HG03025 (cell line): ENCODE measurements around the gene CWC27.
"Not testable (repeated sequence)": the region's sequence is repeated elsewhere in the genome, so short reads cannot be mapped to it uniquely, and the experiment has no call there.

Source experiments
- ATAC-seq: cut with Tn5 transposase; IDR thresholded peaks from one replicate; pipeline ENCODE4 v1.9.1; 2021; ENCODE audit warnings: mild to moderate bottlenecking, moderate library complexity; ENCODE audit not compliant: unreplicated experiment, low FRiP score

CWC27 gene

GRCh38 chr5:64900618-64901017 is 131.9 kb downstream of the CWC27 start:
- ATAC-seq, result no peak

DNA sequence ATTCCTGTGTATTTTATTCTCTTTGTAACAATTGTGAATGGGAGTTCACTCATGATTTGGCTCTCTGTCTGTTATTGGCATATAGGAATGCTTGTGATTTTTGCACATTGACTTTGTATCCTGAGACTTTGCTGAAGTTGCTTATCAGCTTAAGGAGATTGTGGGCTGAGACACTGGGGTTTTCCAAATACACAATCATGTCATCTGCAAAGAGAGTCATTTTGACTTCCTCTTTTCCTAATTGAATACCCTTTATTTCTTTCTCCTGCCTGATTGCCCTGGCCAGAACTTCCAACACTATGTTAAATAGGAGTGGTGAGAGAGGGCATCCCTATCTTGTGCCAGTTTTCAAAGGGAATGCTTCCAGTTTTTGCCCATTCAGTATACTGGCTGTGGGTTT is 138.7 kb downstream of the CWC27 start:
- ATAC-seq, result not testable (repeated sequence)

- ATAC-seq, result no peak
Measured at GRCh38 chr5:64914396-64914795, 145.7 kb downstream of the CWC27 start.

GRCh38 chr5:64918083-64918482 is 149.4 kb downstream of the CWC27 start:
- no peak for ATAC-seq

DNA sequence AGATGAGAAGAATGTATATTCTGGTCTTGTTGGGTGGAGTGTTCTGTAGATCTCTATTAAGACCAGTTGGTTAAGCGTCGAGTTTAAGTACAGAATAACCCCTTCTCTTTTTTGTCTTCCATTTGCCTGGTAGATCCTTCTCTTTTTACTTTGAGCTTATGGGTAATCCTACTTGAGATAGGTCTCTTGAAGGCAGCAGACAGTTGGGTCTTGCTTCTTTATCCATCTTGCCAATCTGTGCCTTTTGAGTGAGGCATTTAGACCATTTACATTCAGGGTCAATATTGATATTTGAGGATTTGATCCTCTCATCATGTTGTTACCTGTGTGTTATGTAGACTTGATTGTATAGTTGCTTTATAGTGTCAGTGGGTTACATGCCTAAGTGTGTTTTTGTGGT is 152.7 kb downstream of the CWC27 start:
- no peak for ATAC-seq

DNA sequence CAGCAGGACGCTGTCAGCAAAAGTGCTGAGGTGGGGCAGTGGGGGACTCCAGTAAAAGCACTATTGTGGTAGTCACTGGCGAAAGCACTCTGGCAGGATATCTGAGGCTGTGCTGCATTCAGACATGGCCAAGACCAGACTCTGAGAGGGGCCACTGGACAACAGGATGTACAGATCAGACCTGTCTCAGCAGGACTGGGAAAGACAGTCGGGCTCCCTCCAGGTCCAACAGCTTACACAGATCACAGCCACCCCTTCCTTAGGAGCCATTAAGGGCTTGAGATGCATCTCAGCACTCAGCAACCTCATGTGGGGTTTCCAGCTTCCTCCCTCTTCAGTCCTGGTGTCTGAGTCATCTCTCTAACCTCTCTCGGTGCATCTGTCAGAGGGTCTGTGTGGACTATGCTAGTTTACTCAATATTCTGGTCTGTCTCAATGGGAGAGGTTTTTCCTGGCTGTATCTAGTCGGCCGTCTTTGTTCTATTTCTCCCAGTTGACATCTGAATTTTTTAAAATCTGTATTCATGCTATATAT is 154.5 kb downstream of the CWC27 start:
- ATAC-seq, result no peak

- no peak for ATAC-seq
Measured at GRCh38 chr5:64925123-64925522, 156.4 kb downstream of the CWC27 start.

- ATAC-seq, result no peak
Measured at GRCh38 chr5:64929833-64930232, 161.1 kb downstream of the CWC27 start.

- ATAC-seq, result no peak
Measured at GRCh38 chr5:64930672-64931318, 162.1 kb downstream of the CWC27 start.

- ATAC-seq, result not testable (repeated sequence)
Measured at GRCh38 chr5:64939422-64939771, 170.7 kb downstream of the CWC27 start.

GRCh38 chr5:64939772-64940510 is 171.2 kb downstream of the CWC27 start:
- no peak for ATAC-seq

DNA sequence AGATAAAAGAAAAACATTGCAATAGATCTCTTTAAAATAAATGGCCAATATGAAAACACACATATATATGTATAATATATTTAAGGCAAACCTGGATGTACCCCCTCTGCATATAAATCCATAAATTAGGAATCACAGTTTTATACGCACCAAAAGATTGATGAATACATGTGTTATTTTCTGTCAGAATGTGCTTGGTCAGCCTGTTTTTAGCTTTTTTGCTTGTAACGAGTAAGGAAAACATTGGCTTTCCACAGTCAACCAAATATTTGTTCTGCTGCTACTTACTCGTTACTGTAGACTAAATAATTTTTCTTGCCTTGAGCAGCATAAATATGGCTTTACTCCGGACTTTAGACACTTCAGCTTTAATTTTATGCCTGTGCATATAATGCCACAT is 173.7 kb downstream of the CWC27 start:
- no peak for ATAC-seq

DNA sequence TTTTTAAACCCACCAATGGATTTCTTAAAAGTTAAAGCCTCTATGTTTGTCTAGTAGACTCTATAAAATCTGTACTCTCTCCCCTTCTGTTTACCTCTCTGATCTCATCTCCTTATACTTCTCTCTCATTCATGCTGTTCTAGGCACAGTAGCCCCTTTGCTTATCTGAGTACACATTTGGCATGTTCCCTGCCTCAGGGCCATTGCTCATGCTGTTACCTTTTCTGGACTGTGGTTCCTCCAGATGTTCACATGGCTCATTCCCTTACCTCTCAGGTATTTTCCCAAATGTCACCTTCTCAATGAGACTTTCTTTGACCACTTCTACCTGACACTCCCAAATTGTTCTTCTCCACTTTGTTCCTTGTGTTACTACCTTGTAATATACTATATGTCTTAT is 176.1 kb downstream of the CWC27 start:
- ATAC-seq, result no peak

DNA sequence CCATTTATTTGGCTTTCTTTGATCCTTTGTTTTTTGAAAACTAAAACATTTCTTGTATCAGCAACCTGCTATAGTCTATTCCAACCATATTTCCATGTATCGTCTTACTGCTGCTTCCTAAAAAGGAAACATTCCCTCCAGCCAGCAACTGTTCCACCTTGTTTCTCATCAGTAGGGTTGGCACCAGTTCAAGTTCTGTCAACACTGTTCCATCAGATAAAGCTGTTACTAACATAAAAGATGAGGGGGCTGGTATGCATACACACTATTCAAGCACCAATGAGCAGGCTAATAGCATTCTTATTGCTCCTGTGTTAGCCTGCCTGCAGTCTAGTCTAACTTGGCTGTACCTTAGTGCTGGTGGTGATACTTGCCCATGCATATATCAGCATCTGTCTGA is 178.3 kb downstream of the CWC27 start:
- no peak for ATAC-seq

- no peak for ATAC-seq
Measured at GRCh38 chr5:64947801-64948200, 179.1 kb downstream of the CWC27 start.

- no peak for ATAC-seq
Measured at GRCh38 chr5:64949331-64949730, 180.6 kb downstream of the CWC27 start.

- no peak for ATAC-seq
Measured at GRCh38 chr5:64952951-64953673, 184.4 kb downstream of the CWC27 start.

DNA sequence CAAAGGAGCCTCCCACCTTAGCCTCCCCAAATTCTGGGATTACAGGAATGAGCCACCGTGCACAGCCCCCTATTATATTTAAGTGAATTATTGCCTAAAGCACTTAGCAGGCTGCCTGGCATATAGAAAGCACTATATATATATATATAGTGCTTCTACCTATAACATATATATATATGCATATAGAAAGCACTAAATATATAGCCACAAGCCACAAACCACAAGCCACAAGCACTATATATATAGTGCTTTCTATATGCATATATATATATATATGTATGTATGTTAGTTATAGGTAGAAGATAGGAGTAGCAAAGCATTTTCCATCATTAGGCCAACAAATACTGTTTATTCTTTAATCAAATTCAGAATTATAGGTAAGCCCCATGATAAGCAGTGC is 185.8 kb downstream of the CWC27 start:
- ATAC-seq, result no peak

GRCh38 chr5:64958757-64959391 is 190.1 kb downstream of the CWC27 start:
- ATAC-seq, result no peak

- no peak for ATAC-seq
Measured at GRCh38 chr5:64963278-64963677, 194.5 kb downstream of the CWC27 start.

DNA sequence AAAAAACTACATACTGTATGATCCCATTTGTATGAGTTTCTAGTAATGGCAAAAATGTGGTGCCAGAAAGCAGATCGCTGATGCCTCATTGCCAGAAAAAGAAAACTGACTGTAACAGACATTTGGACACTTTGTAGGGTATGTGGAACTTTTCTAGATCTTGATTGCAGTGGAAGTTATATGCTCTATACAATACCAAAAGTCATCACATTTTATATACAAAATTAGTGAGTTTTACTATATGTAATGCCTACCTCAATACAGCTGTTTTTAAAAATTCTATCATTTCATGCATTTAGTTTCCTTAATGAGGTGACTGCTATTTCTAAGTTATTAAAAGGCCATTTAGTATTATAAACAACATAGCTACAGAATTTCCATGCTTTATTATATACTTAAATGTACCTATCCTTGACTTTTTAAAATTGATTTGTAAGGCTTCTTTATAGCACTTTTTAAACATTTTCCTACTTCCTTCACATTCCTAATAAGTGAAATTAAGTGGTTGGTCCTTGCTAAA is 199.9 kb downstream of the CWC27 start:
- no peak for ATAC-seq
